HG02763 (cell line): ENCODE measurements around the gene MADD.
"Not testable (repeated sequence)": the region's sequence is repeated elsewhere in the genome, so short reads cannot be mapped to it uniquely, and the experiment has no call there.

Experiments
- ATAC-seq: cut with Tn5 transposase; IDR thresholded peaks from one replicate; pipeline ENCODE4 v1.9.1; 2021; ENCODE audit warnings: mild to moderate bottlenecking, moderate library complexity; ENCODE audit not compliant: unreplicated experiment

The MADD gene

GRCh38 chr11:47272706-47273105, 2.8 kb downstream of the MADD start:
- no peak for ATAC-seq

GRCh38 chr11:47274495-47275235, 4.7 kb downstream of the MADD start:
- no peak for ATAC-seq

GRCh38 chr11:47276923-47277322, 7.0 kb downstream of the MADD start:
- ATAC-seq: no peak

GRCh38 chr11:47278058-47278457, 8.1 kb downstream of the MADD start:
- no peak for ATAC-seq

- no peak for ATAC-seq
These were observed 8.8 kb downstream of the MADD start for GRCh38 chr11:47278769-47279168.

- ATAC-seq: no peak
These were observed 10.2 kb downstream of the MADD start for GRCh38 chr11:47280099-47280498.

- ATAC-seq: no peak
These were observed 10.9 kb downstream of the MADD start for GRCh38 chr11:47280860-47281259.

GRCh38 chr11:47282462-47282861, 12.5 kb downstream of the MADD start:
- no peak for ATAC-seq

- no peak for ATAC-seq
These were observed 14.2 kb downstream of the MADD start for GRCh38 chr11:47284151-47284550.

- no peak for ATAC-seq
These were observed 16.2 kb downstream of the MADD start for GRCh38 chr11:47285969-47286770.

GRCh38 chr11:47288066-47288465, 18.1 kb downstream of the MADD start:
- no peak for ATAC-seq

- no peak for ATAC-seq
These were observed 19.9 kb downstream of the MADD start for GRCh38 chr11:47289856-47290255.

- ATAC-seq: no peak
These were observed 25.5 kb downstream of the MADD start for GRCh38 chr11:47295385-47295784.

- ATAC-seq: no peak
These were observed 26.1 kb downstream of the MADD start for GRCh38 chr11:47296045-47296444.

GRCh38 chr11:47299078-47299477, 29.1 kb downstream of the MADD start:
- ATAC-seq: no peak

GRCh38 chr11:47302853-47303252, 32.9 kb downstream of the MADD start:
- ATAC-seq: no peak

- no peak for ATAC-seq
These were observed 36.0 kb downstream of the MADD start for GRCh38 chr11:47305734-47306483.

GRCh38 chr11:47306484-47306844, 36.5 kb downstream of the MADD start:
- no peak for ATAC-seq

GRCh38 chr11:47308050-47308823, 38.3 kb downstream of the MADD start:
- ATAC-seq: no peak

GRCh38 chr11:47314992-47315391, 45.1 kb downstream of the MADD start:
- no peak for ATAC-seq

GRCh38 chr11:47316501-47316900, 46.6 kb downstream of the MADD start:
- ATAC-seq: not testable (repeated sequence)
